ENCODE data around the gene ACTC1. TPM values are rescaled to one million over a fixed set of nuclear protein-coding genes. Genes with fewer than 3 reads are reported as not detected.

The ACTC1 gene
- polyA plus RNA-seq, 2 of the 4 experiments (the other 2 are of a cell fraction): 0.22 to 1.1 TPM

DNA sequence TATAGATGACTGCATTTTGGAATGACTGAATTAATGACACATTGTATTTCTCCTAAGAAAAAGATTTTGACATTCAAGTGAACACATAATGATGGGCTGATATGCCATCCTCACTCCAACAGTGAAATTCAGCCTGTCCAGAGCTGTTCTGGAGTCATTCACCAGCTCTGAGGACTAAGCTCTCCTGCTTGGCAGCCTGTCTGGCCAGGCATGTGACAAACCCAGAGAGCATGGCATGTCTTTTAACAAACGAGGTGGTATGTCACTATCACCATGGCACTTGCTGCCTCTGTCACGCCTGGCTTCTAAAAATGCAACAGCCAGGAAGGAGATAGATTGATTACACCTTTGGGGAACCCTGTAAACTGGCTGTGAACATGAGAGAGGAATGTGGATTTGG, 1.4 kb downstream of the ACTC1 start:
- DNase-seq (ENCODE audit: low read depth in 1 of 2, low spot score in 1 of 2) (no peak), FAIRE-seq (no peak), ATAC-seq (no peak)
- H3K4me2 ChIP-seq: no peak overlapping the region
- H3K27ac ChIP-seq: no peak overlapping the region
- TF ChIP-seq MAX (IDR thresholded peaks at IDR 0.05) (no peak), E2F6 (IDR thresholded peaks at IDR 0.05; ENCODE audit: borderline replicate concordance, low read depth) (no peak), JUN (IDR thresholded peaks at IDR 0.05) (no peak), HOXB5 (CRISPR knock-in tag; IDR thresholded peaks at IDR 0.05) (no peak), ZNF302 (CRISPR knock-in tag; IDR thresholded peaks at IDR 0.05) (no peak), FOSL2 (IDR thresholded peaks at IDR 0.05) (no peak), FOSL2 (CRISPR knock-in tag; IDR thresholded peaks at IDR 0.05) (no peak), TP53 (CRISPR knock-in tag; IDR thresholded peaks at IDR 0.05) (no peak)
- TF ChIP-seq, protein P1, sequence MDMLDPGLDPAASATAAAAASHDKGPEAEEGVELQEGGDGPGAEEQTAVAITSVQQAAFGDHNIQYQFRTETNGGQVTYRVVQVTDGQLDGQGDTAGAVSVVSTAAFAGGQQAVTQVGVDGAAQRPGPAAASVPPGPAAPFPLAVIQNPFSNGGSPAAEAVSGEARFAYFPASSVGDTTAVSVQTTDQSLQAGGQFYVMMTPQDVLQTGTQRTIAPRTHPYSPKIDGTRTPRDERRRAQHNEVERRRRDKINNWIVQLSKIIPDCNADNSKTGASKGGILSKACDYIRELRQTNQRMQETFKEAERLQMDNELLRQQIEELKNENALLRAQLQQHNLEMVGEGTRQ (IDR thresholded peaks at IDR 0.05): no peak
- TF ChIP-seq, protein P2, sequence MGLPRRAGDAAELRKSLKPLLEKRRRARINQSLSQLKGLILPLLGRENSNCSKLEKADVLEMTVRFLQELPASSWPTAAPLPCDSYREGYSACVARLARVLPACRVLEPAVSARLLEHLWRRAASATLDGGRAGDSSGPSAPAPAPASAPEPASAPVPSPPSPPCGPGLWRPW (IDR thresholded peaks at IDR 0.05): no peak
- TF ChIP-seq, protein P3, sequence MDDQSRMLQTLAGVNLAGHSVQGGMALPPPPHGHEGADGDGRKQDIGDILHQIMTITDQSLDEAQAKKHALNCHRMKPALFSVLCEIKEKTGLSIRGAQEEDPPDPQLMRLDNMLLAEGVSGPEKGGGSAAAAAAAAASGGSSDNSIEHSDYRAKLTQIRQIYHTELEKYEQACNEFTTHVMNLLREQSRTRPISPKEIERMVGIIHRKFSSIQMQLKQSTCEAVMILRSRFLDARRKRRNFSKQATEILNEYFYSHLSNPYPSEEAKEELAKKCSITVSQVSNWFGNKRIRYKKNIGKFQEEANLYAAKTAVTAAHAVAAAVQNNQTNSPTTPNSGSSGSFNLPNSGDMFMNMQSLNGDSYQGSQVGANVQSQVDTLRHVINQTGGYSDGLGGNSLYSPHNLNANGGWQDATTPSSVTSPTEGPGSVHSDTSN (IDR thresholded peaks at IDR 0.05): no peak
- ChIA-PET CTCF (interaction anchor here (1.0 to 1.2 kb wide), 2 partner anchors 86 to 125 kb away, joined by 3 read pairs; no protein-coding TSS in a partner anchor), POLR2A (no interaction called here)
- peaks cover 6% of the 10 kb centered on the region for H3K4me1 ChIP-seq
- H3K9me3 ChIP-seq: no peaks in the 10 kb centered on the region
- H3K4me3 ChIP-seq: no peak overlapping the region
- WGBS (ENCODE audit: missing lambda C conversion rate): 55% methylated on average over 2 of the region's 2 CpGs

GRCh38 chr15:34793071-34793470, 2.3 kb downstream of the ACTC1 start:
- CTCF ChIA-PET: interaction anchor here (1.0 to 1.2 kb wide), 3 partner anchors 22 to 126 kb away, joined by 3 read pairs; no protein-coding TSS in a partner anchor
- no peak overlapping the region for H3K27ac ChIP-seq
- H3K9me3 ChIP-seq: no peaks in the 10 kb centered on the region
- POLR2A ChIA-PET: no interaction called here
- DNase-seq (ENCODE audit: low read depth in 1 of 2, low spot score in 1 of 2): no peak
- TF ChIP-seq HOXA7 (CRISPR knock-in tag; IDR thresholded peaks at IDR 0.05) (no peak), ZC3H11A (IDR thresholded peaks at IDR 0.05) (no peak), HOXB13 (CRISPR knock-in tag; IDR thresholded peaks at IDR 0.05; ENCODE audit: low read depth) (no peak), ZNF302 (CRISPR knock-in tag; IDR thresholded peaks at IDR 0.05) (no peak), RARB (CRISPR knock-in tag; IDR thresholded peaks at IDR 0.05) (no peak), ESRRA (IDR thresholded peaks at IDR 0.05; ENCODE audit: borderline replicate concordance, low read length) (no peak), EHF (CRISPR knock-in tag; IDR thresholded peaks at IDR 0.05) (no peak)
- TF ChIP-seq, protein P2 (IDR thresholded peaks at IDR 0.05): no peak
- no peak overlapping the region for H3K4me2 ChIP-seq
- no peak overlapping the region for H3K4me3 ChIP-seq
- 0 out of 3 replicates have a peak, but pooled peaks cover 3% of the 10 kb centered on the region for H3K4me1 ChIP-seq
- no peak for ATAC-seq
- WGBS (ENCODE audit: missing lambda C conversion rate): 53% methylated on average over 9 of the region's 9 CpGs
- FAIRE-seq: no peak

DNA sequence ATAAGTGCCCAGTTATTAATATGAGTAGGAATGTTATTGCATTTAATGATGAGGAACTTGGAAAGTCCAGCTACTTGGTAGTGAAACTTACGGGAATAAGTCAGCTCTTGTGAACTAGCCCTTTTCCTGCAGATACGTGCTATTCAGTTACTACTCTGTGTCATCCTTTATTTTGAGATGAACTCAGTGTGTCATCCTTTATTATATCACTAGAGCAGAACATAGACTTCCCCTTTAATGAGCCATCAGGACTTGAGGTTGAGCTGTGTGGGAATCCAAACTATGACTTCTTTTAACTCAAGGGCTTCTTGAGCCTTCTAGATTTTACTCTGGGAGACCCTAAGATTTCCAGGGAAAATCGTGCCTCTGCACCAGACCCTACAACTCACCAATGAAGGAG, 3.6 kb downstream of the ACTC1 start:
- no peak overlapping the region for H3K4me2 ChIP-seq
- H3K9me3 ChIP-seq: no peaks in the 10 kb centered on the region
- TF ChIP-seq JUNB (IDR thresholded peaks at IDR 0.05) (no peak), REST (IDR thresholded peaks at IDR 0.05) (no peak), RARB (CRISPR knock-in tag; IDR thresholded peaks at IDR 0.05) (no peak)
- TF ChIP-seq, protein P3 (IDR thresholded peaks at IDR 0.05): no peak
- CTCF ChIA-PET: interaction anchor here (1.2 kb wide), 1 partner anchor 15 kb away, joined by 4 read pairs; no protein-coding TSS in a partner anchor
- WGBS (ENCODE audit: missing lambda C conversion rate): 15% methylated on average over 3 of the region's 3 CpGs
- POLR2A ChIA-PET: no interaction called here
- H3K4me1 ChIP-seq: 0 out of 3 replicates have a peak, but pooled peaks cover 3% of the 10 kb centered on the region
- DNase-seq (ENCODE audit: low read depth in 1 of 2, low spot score in 1 of 2) (no peak), ATAC-seq (no peak), FAIRE-seq (no peak)
- no peak overlapping the region for H3K27ac ChIP-seq
- H3K4me3 ChIP-seq: no peak overlapping the region

All from A549 (cell line).